AG09319 (cell line): ENCODE results near the gene XXYLT1.

ENCODE experiments used
- DNase-seq: peaks from one replicate; pipeline ENCODE4 v3.0.0-alpha.2; 2010; ENCODE audit warnings: low read depth; ENCODE audit errors: extremely low read depth
- TF ChIP-seq, protein P1 (sequence below): IDR thresholded peaks from 2 replicates; pipeline ENCODE4 v1.5.1; 2011; ENCODE audit warnings: low read depth, mild to moderate bottlenecking, inconsistent platforms, low read length, moderate library complexity

The XXYLT1 gene

DNA sequence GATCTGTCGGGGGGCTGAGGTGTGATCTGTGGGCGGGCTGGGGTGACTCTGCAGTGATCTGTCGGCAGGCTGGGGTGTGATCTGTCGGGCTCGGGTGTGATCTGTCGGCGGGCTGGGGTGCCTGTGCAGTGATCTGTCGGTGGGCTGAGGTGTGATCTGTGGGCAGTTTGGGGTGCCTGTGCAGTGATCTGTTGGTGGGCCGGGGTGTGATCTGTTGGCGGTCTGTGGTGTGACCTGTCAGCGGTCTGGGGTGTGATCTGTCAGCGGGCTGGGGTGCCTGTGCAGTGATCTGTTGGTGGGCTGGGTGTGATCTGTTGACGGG lies 205.1 kb downstream of the XXYLT1 start:
- no peak for DNase-seq
- TF ChIP-seq, protein P1, sequence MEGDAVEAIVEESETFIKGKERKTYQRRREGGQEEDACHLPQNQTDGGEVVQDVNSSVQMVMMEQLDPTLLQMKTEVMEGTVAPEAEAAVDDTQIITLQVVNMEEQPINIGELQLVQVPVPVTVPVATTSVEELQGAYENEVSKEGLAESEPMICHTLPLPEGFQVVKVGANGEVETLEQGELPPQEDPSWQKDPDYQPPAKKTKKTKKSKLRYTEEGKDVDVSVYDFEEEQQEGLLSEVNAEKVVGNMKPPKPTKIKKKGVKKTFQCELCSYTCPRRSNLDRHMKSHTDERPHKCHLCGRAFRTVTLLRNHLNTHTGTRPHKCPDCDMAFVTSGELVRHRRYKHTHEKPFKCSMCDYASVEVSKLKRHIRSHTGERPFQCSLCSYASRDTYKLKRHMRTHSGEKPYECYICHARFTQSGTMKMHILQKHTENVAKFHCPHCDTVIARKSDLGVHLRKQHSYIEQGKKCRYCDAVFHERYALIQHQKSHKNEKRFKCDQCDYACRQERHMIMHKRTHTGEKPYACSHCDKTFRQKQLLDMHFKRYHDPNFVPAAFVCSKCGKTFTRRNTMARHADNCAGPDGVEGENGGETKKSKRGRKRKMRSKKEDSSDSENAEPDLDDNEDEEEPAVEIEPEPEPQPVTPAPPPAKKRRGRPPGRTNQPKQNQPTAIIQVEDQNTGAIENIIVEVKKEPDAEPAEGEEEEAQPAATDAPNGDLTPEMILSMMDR = no peak

DNA sequence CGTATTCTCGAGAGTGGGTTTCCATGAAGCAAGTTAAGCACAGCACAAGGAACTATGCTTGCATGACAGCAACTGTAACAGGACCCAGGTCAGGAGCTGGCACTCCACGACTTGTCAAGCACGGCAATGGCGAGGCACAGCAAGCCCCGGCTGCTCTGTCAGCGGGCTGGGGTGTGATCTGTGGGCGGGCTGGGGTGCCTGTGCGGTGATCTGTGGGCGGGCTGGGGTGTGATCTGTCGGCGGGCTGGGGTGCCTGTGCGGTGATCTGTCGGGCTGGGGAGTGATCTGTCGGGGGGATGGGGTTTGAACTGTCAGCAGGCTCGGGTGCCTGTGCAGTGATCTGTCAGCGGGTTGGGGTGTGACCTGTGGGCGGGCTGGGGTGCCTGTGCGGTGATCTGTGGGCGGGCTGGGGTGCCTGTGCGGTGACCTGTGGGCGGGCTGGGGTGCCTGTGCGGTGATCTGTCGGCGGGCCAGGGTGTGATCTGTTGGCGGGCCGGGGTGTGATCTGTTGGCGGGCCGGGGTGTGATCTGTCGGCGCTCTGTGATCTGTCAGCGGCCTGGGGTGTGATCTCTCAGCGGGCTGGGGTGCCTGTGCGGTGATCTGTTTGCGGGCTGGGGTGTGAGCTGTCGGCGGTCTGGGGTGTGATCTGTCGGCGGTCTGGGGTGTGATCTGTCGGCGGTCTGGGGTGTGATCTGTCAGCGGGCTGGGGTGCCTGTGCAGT lies 205.7 kb downstream of the XXYLT1 start:
- TF ChIP-seq, protein P1 = no peak
- DNase-seq = no peak

DNA sequence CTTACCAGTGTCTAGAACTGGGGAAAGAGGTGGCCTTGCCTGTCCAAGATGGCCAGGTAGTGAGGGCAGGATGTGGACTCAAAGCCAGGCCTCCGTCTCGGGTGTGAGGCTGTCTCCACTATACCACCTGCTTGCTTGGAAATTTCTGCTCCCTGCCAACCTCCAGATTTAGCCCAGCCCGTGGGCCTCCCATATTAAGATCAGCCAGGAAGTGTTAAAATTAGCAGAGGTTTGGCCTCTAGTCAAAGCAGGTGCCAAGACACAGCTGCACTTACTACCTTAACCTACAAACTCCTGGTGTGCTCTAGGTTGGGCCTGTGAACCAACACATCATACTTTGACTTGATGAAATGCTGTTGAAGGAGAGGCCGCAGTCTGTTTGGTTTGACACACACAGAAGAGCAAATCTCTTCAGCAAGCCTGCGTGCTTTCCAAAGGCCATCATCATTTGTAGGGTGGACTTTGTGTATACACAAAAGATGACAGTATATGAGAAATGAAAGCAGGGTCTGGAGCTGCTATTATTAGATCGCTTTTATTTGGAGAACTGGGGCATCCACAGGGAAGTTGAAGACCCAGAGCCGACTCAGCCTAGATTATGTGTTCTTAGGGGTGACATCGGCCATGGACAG lies 206.5 kb downstream of the XXYLT1 start:
- TF ChIP-seq, protein P1 = no peak
- DNase-seq = no peak

DNA sequence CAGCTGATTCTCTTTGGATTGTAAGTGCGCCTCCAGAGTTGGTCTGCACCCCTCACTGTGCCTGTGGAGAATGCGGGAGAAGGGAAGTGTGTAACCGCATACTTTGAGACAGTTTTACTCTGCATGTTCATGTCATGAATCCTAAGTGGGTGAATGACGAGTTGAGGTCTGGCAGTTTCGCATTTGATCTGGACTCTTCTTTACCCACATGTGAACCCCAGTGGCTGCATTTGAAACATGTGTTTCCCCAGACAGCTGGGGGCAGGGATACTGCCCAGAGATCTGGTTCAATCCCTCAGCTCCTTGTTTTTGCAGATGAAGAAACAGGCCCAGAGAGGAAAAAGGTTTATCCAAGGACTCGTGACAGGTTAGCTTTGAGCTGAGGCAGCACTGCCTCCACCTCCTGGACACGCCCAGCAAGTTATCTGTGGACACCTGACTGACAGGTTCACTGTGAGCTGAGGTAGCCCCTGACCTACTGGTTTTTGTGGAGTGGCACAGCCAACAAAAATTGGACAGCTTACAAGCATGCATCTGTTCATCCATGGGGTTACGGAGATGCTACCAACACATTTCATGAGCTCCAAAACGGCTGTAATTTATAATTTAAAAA lies 207.3 kb downstream of the XXYLT1 start:
- no peak for DNase-seq
- TF ChIP-seq, protein P1 = no peak

DNA sequence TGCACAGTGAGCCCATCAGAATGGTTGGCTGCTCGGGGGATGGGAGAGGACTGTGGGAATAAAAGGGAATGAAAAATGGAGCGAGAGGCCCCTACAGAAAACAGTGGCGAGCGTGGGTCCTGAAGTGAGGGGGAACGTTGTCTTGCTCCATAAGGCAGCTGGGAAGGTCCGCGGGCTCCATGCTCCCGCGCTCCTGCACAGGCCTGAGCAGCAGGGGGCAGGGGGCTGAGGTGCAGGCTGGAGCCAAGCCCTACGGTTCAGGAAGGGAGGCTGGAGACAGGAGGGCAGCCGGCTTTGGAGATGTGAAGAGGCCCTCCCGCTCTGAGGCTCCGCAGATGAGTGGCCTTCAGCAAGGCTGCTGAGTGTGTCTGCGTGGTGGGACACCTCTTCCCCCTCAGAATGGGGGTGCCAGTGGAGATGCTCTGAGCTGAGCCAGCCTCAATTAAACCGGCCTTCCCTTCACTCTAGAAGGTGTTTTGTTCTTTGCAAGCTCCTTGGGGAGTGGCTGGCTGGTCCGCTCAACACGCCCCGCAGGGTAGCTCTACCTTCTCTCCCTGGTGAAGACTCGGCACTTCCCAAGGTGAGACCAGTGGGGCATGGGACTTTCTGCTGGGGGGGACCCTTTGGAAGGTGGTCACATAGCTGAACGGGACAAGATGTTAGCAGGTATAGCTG lies 208.0 kb downstream of the XXYLT1 start:
- TF ChIP-seq, protein P1 = no peak
- no peak for DNase-seq

DNA sequence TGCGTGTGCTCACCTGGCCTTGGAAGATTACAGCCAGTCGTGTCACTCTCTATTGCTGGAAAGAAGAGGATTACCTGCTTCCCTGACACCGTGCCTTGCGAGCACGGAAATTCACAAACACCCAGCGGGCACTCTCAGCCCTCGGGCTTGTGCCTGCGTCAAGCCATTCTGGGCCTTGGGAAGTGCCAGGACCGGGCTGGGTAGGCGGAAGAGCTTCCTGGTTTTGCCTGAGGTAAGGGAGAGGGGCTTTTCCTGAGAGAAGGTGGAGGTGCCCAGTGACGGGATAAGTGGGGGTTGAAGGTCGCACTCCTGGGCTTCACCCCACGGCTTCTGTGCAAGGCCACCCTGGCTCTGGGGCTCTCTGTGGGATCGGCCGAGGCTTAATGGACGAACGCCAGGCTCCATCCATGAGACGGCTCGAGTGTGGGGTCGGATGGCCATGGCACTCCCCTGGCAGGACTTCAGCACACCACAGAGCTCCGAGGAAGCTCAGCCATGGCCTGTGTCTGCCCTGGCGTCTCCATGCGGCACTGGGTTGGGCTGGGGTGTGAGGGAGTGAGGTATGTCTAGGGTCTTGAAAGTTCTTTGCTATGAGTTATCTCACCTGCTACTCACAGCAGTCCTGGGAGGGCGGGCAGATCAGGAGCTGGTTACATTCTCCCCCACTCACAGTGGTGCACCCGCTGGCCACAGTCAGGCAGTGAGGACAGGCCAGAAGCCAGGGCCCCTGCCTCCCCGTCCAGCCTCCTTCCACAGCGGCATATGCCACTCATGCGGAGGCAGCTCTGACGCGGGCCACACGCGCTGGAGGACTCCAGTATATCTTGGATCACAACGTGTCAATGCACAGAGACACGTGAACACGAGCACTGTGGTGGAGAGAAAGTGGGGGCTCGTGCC lies 209.0 kb downstream of the XXYLT1 start:
- DNase-seq = no peak
- TF ChIP-seq, protein P1 = no peak
